GM19438 (cell line): ENCODE measurements around the gene RTN3.

Source experiments
- ATAC-seq: cut with Tn5 transposase; IDR thresholded peaks from one replicate; pipeline ENCODE4 v1.9.1; 2021; ENCODE audit warnings: low read depth; ENCODE audit not compliant: unreplicated experiment

The RTN3 gene

GRCh38 chr11:63804259-63804658 lies 123.0 kb downstream of the RTN3 start:
- no peak for ATAC-seq

GRCh38 chr11:63805844-63806415 lies 124.6 kb downstream of the RTN3 start:
- no peak for ATAC-seq
